Testis (tissue), 3 donors: ENCODE results near the gene ZNF414. TPM values are rescaled to one million over a fixed set of nuclear protein-coding genes. Genes with fewer than 3 reads are reported as not detected.

ENCODE experiments used
- DNase-seq: peaks from one replicate; pipeline ENCODE4 v3.0.0-alpha.2; 2019
- H3K27ac ChIP-seq, 2 donors: fragments of 200-600 bp; sonication (generic); one replicate each; pipeline ENCODE4 v1.5.1; 2019
- H3K27me3 ChIP-seq: fragments of 200-600 bp; sonication (generic); one replicate; pipeline ENCODE4 v1.5.1; 2019
- H3K36me3 ChIP-seq: fragments of 200-600 bp; sonication (generic); one replicate; pipeline ENCODE4 v1.5.1; 2017; ENCODE audit warnings: low read depth; ENCODE audit errors: missing control alignments
- H3K4me1 ChIP-seq: fragments of 200-600 bp; sonication (generic); one replicate; pipeline ENCODE4 v1.5.1; 2019
- H3K4me3 ChIP-seq, 2 donors: fragments of 200-600 bp; sonication (generic); one replicate each; pipeline ENCODE4 v1.5.1; 2017 to 2019
- H3K9me3 ChIP-seq: fragments of 200-600 bp; sonication (generic); one replicate; pipeline ENCODE4 v1.5.1; 2017
- POLR2A ChIP-seq: fragments of 450-650 bp; IDR thresholded peaks from one replicate; pipeline ENCODE4 v1.6.1; 2017; ENCODE audit warnings: antibody characterized with exemption, mild to moderate bottlenecking, moderate library complexity
- WGBS, 2 donors: methylation state at CpG; one replicate each; pipeline ENCODE4 v1.1.5; 2018; 5-methylcytosine and 5-hydroxymethylcytosine counted together
- intact Hi-C: fragments of 100-400 bp; cut with DNase I; formaldehyde crosslinking; loops from one replicate; pipeline ENCODE4 v1.15.1; 2023; ENCODE audit warnings: low total_unique reads
- polyA plus RNA-seq: library from polyadenylated mRNA; stranded (reverse); fragments of 350-450 nt; fragmentation: Illumina TruSeq; extraction: RNeasy Lipid Tissue Mini Kit (QIAGEN cat#74804); gene quantifications from one replicate; pipeline ENCODE4 v1.2.3, GENCODE V29; 2014; ENCODE audit warnings: low read depth, low replicate concordance; ENCODE audit not compliant: insufficient read depth
- total RNA-seq, 2 donors: library from RNA; depleted of rRNA; stranded (reverse); fragments of >200 nt; gene quantifications; one replicate each; pipeline ENCODE4 v1.2.3, GENCODE V29; 2016
- TF ChIP-seq, protein P1 (sequence below), 3 experiments: fragments of 450-650 bp in 2 of 3; fragments of 200-600 bp in 1 of 3; sonication (generic) in 1 of 3; IDR thresholded peaks; one replicate each; pipeline ENCODE4 v1.5.1; 2016 to 2019; ENCODE audit warnings: antibody characterized with exemption in 3 of 3, mild to moderate bottlenecking in 2 of 3, moderate library complexity in 1 of 3

The ZNF414 gene
- total and polyA plus RNA-seq, 3 donors from 2014 or later: 33.9 to 46.8 (median 35.8) TPM

DNA sequence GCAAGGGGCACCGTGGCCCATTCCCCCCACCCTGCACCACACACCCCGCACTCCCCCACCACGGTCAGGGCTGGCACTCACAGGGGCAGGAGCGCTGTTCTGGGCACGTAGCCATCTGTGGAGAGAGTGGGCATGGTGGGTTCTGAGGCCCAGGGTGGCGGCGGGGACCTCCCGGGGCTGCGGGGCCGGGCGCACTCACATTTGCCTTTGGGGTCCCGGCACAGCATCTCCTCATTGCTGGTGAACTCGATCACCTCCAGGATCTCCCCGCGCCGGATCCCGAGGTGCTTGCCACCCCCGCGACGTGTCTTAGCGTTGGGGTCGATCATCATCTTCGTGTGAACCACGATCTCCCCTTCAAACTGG lies 23.6 kb downstream of the ZNF414 start:
- Histone ChIP-seq H3K9me3 (no peaks in the 10 kb centered on the region), H3K4me1 (no peaks in the 10 kb centered on the region), H3K27ac (no peak overlapping the region), H3K36me3 (no peaks in the 10 kb centered on the region), H3K4me3 (no peak overlapping the region), H3K27me3 (no peaks in the 10 kb centered on the region)
- TF ChIP-seq POLR2A: no peak
- TF ChIP-seq, protein P1, sequence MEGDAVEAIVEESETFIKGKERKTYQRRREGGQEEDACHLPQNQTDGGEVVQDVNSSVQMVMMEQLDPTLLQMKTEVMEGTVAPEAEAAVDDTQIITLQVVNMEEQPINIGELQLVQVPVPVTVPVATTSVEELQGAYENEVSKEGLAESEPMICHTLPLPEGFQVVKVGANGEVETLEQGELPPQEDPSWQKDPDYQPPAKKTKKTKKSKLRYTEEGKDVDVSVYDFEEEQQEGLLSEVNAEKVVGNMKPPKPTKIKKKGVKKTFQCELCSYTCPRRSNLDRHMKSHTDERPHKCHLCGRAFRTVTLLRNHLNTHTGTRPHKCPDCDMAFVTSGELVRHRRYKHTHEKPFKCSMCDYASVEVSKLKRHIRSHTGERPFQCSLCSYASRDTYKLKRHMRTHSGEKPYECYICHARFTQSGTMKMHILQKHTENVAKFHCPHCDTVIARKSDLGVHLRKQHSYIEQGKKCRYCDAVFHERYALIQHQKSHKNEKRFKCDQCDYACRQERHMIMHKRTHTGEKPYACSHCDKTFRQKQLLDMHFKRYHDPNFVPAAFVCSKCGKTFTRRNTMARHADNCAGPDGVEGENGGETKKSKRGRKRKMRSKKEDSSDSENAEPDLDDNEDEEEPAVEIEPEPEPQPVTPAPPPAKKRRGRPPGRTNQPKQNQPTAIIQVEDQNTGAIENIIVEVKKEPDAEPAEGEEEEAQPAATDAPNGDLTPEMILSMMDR (IDR thresholded peaks at IDR 0.05): no peak
- WGBS, 2 donors: 83 to 94% methylated on average over 5 to 18 of the region's 24 CpGs
- DNase-seq: no peak
- intact Hi-C loops: no loop called here

DNA sequence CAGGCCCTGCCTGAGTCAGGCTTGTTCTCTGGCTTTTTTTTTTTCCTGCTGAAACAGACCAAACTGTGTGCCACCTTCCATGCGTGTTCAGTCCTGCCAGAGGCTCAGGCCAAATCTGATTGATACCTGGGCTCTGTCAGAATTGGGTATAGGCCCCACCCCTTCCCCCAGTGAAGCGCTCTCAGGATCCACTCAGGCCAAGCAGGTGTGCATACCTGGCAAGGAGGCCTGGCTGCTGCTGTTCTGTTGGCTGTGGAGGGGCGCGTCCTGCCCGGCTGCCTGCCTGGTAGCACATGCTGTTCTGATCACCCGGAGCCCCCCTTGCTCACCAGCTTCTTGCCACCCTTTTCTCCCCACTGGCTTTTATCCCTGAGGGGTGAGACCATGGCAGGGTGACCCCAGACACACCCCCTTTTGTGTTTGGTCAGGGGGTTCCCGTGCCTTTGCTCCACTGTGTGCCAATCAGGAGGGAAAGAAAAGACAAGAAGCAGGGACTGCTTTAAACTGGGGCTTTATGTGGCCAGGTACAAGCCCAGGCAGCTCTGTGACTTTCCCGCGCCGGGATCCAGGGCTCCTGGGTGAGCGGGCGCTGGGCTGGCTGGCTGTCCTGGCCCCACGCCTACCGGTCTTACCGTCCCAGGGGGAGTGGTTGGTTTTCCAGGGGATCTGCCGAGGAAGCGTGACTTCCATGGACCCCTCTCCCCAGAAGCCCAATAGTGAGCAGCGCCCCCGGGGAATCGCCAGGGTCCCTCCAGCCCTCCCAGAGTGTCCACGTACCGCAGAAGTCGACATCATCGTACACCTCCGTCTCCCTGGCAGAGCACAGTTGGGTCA lies 24.2 kb downstream of the ZNF414 start:
- no peaks in the 10 kb centered on the region for H3K36me3 ChIP-seq
- intact Hi-C loops: no loop called here
- DNase-seq: no peak

DNA sequence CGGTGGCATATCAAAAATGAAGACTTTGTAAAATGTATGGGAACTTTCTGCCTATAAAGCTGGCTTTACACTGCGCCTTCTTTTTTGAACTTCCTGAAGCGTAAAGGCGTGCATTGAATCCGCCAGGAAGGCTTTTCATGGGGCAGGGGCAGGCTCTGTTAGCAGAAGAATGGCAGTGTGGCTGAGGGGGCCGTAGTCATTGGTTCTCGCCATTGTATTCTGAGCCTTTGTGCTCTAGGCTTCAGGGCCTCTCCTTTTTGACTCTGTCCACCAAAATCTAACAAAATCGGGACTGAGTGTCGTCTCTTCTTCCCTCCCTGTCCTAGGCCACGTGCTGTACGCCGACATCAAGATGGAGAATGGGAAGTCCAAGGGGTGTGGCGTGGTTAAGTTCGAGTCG lies 25.6 kb downstream of the ZNF414 start:
- no peaks in the 10 kb centered on the region for H3K36me3 ChIP-seq
- H3K4me1 ChIP-seq: no peaks in the 10 kb centered on the region
- WGBS, 2 donors: 79% methylated on average over 15 of the region's 15 CpGs
- no peaks in the 10 kb centered on the region for H3K27me3 ChIP-seq
- intact Hi-C loops: no loop called here
- TF ChIP-seq, protein P1 (IDR thresholded peaks at IDR 0.05): no peak
- TF ChIP-seq POLR2A: no peak
- DNase-seq: no peak
- no peaks in the 10 kb centered on the region for H3K9me3 ChIP-seq
- H3K27ac ChIP-seq: no peak overlapping the region
- H3K4me3 ChIP-seq: no peak overlapping the region

More for the DNA sequence above, 24.2 kb downstream of the ZNF414 start:
- Histone ChIP-seq H3K4me1 (no peaks in the 10 kb centered on the region), H3K9me3 (no peaks in the 10 kb centered on the region), H3K4me3 (no peak overlapping the region), H3K27me3 (no peaks in the 10 kb centered on the region), H3K27ac (no peak overlapping the region)
- 80 to 88% methylated on average over 5 to 23 of the region's 25 CpGs for WGBS, 2 donors
- no peak for TF ChIP-seq POLR2A
- TF ChIP-seq, protein P1 (IDR thresholded peaks at IDR 0.05): no peak

DNA sequence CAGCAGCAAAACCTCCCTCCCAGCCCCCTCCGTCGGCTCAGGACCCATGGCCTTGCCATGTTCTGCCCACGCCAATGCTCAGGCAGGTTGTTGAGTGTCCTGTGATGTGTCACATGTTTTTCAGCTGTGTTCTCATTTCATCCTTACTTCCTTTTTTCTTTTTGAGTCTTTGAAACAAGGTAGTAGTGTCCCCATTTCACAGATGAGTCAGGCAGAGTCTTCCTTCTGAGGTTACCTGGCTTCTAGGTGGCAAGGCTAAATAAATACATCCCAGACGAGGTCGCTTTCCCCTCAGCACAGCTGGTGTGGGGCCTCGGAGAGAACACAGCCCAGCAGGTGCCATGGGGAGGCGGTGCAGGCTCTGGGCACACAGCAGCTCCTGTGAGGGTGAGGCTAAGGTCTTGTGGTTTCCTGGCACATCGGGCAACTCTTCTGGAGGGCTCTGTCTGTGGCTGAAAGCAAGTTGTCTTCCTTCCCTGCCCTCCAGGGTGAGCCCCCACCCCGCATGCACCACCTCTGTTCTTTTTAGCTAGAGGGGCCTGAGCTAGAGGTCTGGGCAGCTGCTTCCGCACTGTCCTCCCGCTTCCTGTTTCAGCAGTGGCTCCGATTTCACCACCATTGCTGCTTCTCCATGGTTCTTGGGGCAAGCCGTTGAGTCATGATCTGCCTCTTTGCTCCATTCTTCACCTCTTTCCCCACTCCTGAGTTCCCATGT lies 26.7 kb downstream of the ZNF414 start:
- H3K27ac ChIP-seq: no peak overlapping the region
- H3K27me3 ChIP-seq: no peaks in the 10 kb centered on the region
- DNase-seq: peak; percentile 34

More for the DNA sequence above, 26.7 kb downstream of the ZNF414 start:
- TF ChIP-seq, protein P1 (IDR thresholded peaks at IDR 0.05): no peak
- no peak for TF ChIP-seq POLR2A
- Histone ChIP-seq H3K4me3 (no peak overlapping the region), H3K9me3 (no peaks in the 10 kb centered on the region), H3K4me1 (no peaks in the 10 kb centered on the region), H3K36me3 (no peaks in the 10 kb centered on the region)
- 75 to 86% methylated on average over 12 to 13 of the region's 13 CpGs for WGBS, 2 donors
- intact Hi-C loops: no loop called here
